Neural cell (in vitro differentiated cells): Measurements from ENCODE around the gene LRRC61. TPM values are rescaled to one million over a fixed set of nuclear protein-coding genes. Genes with fewer than 3 reads are reported as not detected.
"Not testable (repeated sequence)": the region's sequence is repeated elsewhere in the genome, so short reads cannot be mapped to it uniquely, and the experiment has no call there.

Experiments
- H2AFZ ChIP-seq: fragments of 200-600, 300-800 bp; sonication (generic), shearing (Covaris generic); 2 replicates; pipeline ENCODE4 v1.6.0; 2014; ENCODE audit warnings: low read depth, mild to moderate bottlenecking, antibody characterized with exemption, low read length, moderate library complexity
- H3F3A ChIP-seq: fragments of 200-600 bp; shearing (Covaris generic); 2 replicates; pipeline ENCODE4 v1.6.1; 2016; ENCODE audit warnings: mild to moderate bottlenecking, moderate library complexity, mixed read lengths, antibody characterized with exemption, low read length; ENCODE audit not compliant: insufficient read depth, poor library complexity, severe bottlenecking
- H3K27ac ChIP-seq: fragments of 200-600, 300-800 bp; sonication (generic), shearing (Covaris generic); 2 replicates; pipeline ENCODE4 v1.5.1; 2014; ENCODE audit warnings: mild to moderate bottlenecking, low read length, moderate library complexity
- H3K27me3 ChIP-seq: fragments of 300-800, 200-600 bp; sonication (generic), shearing (Covaris generic); 2 replicates; pipeline ENCODE4 v1.6.0; 2014; ENCODE audit warnings: mild to moderate bottlenecking, low read depth, low read length, moderate library complexity; ENCODE audit not compliant: insufficient read depth
- H3K36me3 ChIP-seq: fragments of 300-800, 200-600 bp; sonication (generic), shearing (Covaris generic); 2 replicates; pipeline ENCODE4 v1.5.1; 2014; ENCODE audit warnings: mild to moderate bottlenecking, antibody characterized with exemption, low read length, moderate library complexity; ENCODE audit not compliant: insufficient read depth
- H3K4me2 ChIP-seq: fragments of 300-800, 200-600 bp; sonication (generic), shearing (Covaris generic); 2 replicates; pipeline ENCODE4 v1.6.0; 2014; ENCODE audit warnings: mild to moderate bottlenecking, low read length
- H3K4me3 ChIP-seq: fragments of 300-800, 200-600 bp; sonication (generic), shearing (Covaris generic); 2 replicates; pipeline ENCODE4 v1.5.1; 2014; ENCODE audit warnings: mild to moderate bottlenecking, low read length, moderate library complexity
- H3K79me2 ChIP-seq: fragments of 200-600 bp; shearing (Covaris generic); replicated peaks from 2 replicates; pipeline ENCODE4 v1.6.0; 2014; ENCODE audit warnings: mild to moderate bottlenecking, low read length, moderate library complexity; ENCODE audit not compliant: insufficient read depth
- H3K9ac ChIP-seq: fragments of 300-800, 200-600 bp; sonication (generic), shearing (Covaris generic); 2 replicates; pipeline ENCODE4 v1.6.1; 2016; ENCODE audit warnings: mild to moderate bottlenecking, low read length, mixed read lengths
- H3K9me2 ChIP-seq: fragments of 200-600 bp; shearing (Covaris generic); 2 replicates; pipeline ENCODE4 v1.6.1; 2016; ENCODE audit warnings: mild to moderate bottlenecking, low read length, mixed read lengths; ENCODE audit not compliant: insufficient read depth
- H3K9me3 ChIP-seq: fragments of 200-600, 300-800 bp; sonication (generic), shearing (Covaris generic); 2 replicates; pipeline ENCODE4 v1.6.1; 2016; ENCODE audit warnings: mild to moderate bottlenecking, mixed run types, low read length, moderate library complexity, mixed read lengths
- H4K20me1 ChIP-seq: fragments of 200-600 bp; shearing (Covaris generic); 2 replicates; pipeline ENCODE4 v1.6.1; 2016; ENCODE audit warnings: mild to moderate bottlenecking, mixed run types; ENCODE audit not compliant: insufficient read depth
- polyA plus RNA-seq: library from polyadenylated mRNA; depleted of rRNA; stranded (reverse); fragments of >200 nt; gene quantifications from 2 replicates; pipeline ENCODE4 v1.2.3, GENCODE V29; 2014

LRRC61 gene
- polyA plus RNA-seq, 1 donor from 2014 or later, result 5.0 TPM

DNA sequence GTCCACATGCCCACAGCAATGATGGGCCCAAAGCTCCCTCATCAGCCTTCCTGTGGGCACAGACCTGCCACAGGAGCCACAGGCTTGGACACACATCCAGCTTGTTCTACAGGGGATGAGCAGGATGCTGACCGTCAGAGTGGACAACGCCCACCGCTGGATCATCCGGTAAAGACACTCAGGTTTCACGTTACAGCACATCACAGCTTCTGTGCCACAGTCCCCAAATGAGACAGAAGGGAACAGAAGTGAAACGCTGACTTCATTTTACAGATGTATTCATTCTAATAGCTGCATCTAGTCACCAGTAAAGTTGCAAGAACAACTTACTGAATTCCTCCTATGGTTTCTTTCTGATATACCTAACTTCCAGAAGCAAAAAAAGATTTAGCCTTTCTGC is 32.8 kb upstream of the LRRC61 start:
- H4K20me1 ChIP-seq, H3K36me3 ChIP-seq, H2AFZ ChIP-seq, H3K4me3 ChIP-seq, H3K27me3 ChIP-seq, H3K9me3 ChIP-seq, H3K79me2 ChIP-seq, H3K9me2 ChIP-seq, H3K27ac ChIP-seq, H3K4me2 ChIP-seq, H3F3A ChIP-seq, H3K9ac ChIP-seq: not testable (repeated sequence)

GRCh38 chr7:150295027-150295426 is 28.1 kb upstream of the LRRC61 start:
- not testable (repeated sequence) for H3K36me3 ChIP-seq, H3K27me3 ChIP-seq, H3K4me3 ChIP-seq, H3K9me3 ChIP-seq, H3K9me2 ChIP-seq, H2AFZ ChIP-seq, H4K20me1 ChIP-seq, H3K79me2 ChIP-seq, H3K9ac ChIP-seq, H3K27ac ChIP-seq, H3K4me2 ChIP-seq, H3F3A ChIP-seq

GRCh38 chr7:150295614-150296013 is 27.5 kb upstream of the LRRC61 start:
- not testable (repeated sequence) for H3K9me2 ChIP-seq, H3K4me3 ChIP-seq, H3K4me2 ChIP-seq, H4K20me1 ChIP-seq, H3K27me3 ChIP-seq, H3K9ac ChIP-seq, H3K27ac ChIP-seq, H3K79me2 ChIP-seq, H3K9me3 ChIP-seq, H3K36me3 ChIP-seq, H3F3A ChIP-seq, H2AFZ ChIP-seq

GRCh38 chr7:150296802-150297201 is 26.4 kb upstream of the LRRC61 start:
- not testable (repeated sequence) for H2AFZ ChIP-seq, H3K9me3 ChIP-seq, H3K36me3 ChIP-seq, H3K4me3 ChIP-seq, H3K9me2 ChIP-seq, H3K27me3 ChIP-seq, H3K4me2 ChIP-seq, H3K79me2 ChIP-seq, H3K9ac ChIP-seq, H3K27ac ChIP-seq, H3F3A ChIP-seq, H4K20me1 ChIP-seq

GRCh38 chr7:150297978-150298377 is 25.2 kb upstream of the LRRC61 start:
- not testable (repeated sequence) for H3K9me3 ChIP-seq, H3K27me3 ChIP-seq, H3K9me2 ChIP-seq, H4K20me1 ChIP-seq, H3F3A ChIP-seq, H3K9ac ChIP-seq, H3K4me2 ChIP-seq, H3K27ac ChIP-seq, H3K4me3 ChIP-seq, H3K36me3 ChIP-seq, H2AFZ ChIP-seq, H3K79me2 ChIP-seq

DNA sequence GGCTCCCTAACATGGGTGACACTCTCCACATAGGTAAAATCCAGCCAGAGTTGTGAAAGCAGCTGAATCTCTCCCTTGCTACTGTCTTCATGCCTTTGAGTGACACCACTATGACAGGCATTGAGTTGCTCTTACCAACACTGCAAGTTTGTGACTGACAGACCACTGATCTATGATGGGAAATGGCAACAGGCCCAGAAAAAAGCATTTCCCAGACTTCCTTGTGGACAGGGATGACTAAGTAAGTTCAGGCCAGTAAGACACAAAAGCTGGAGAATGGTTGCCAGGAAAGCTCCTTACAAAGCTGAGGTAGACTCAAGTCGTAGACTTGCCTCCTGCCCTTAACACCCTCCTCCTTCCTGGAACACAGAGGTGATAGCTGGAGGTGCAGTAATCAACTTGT is 20.2 kb upstream of the LRRC61 start:
- not testable (repeated sequence) for H3K4me3 ChIP-seq, H2AFZ ChIP-seq, H3K36me3 ChIP-seq, H3F3A ChIP-seq, H4K20me1 ChIP-seq, H3K4me2 ChIP-seq, H3K27me3 ChIP-seq, H3K9ac ChIP-seq, H3K9me2 ChIP-seq, H3K79me2 ChIP-seq, H3K9me3 ChIP-seq, H3K27ac ChIP-seq

GRCh38 chr7:150304499-150305258 is 18.5 kb upstream of the LRRC61 start:
- H3K27me3 ChIP-seq, H3K9me2 ChIP-seq, H3K4me2 ChIP-seq, H4K20me1 ChIP-seq, H3K9me3 ChIP-seq, H3K4me3 ChIP-seq, H3K27ac ChIP-seq, H3K9ac ChIP-seq, H3K36me3 ChIP-seq, H3F3A ChIP-seq, H2AFZ ChIP-seq, H3K79me2 ChIP-seq: not testable (repeated sequence)

GRCh38 chr7:150305259-150305902 is 17.8 kb upstream of the LRRC61 start:
- not testable (repeated sequence) for H3K36me3 ChIP-seq, H3K9ac ChIP-seq, H3K79me2 ChIP-seq, H3K9me3 ChIP-seq, H3F3A ChIP-seq, H3K4me2 ChIP-seq, H2AFZ ChIP-seq, H3K4me3 ChIP-seq, H3K27me3 ChIP-seq, H3K9me2 ChIP-seq, H3K27ac ChIP-seq, H4K20me1 ChIP-seq
